GM08714 (cell line): ENCODE data around the gene WDR5.

Experiments used
- H3K4me3 ChIP-seq: fragments of 200-500 bp; sonication (Bioruptor generic); 2 replicates; pipeline ENCODE4 v1.5.1; 2014; ENCODE audit warnings: mild to moderate bottlenecking, low read length, inconsistent platforms
- ZNF274 ChIP-seq: IDR thresholded peaks from 2 replicates; pipeline ENCODE4 v1.6.1; 2012; ENCODE audit warnings: mild to moderate bottlenecking, low read depth, low read length

The WDR5 gene

DNA sequence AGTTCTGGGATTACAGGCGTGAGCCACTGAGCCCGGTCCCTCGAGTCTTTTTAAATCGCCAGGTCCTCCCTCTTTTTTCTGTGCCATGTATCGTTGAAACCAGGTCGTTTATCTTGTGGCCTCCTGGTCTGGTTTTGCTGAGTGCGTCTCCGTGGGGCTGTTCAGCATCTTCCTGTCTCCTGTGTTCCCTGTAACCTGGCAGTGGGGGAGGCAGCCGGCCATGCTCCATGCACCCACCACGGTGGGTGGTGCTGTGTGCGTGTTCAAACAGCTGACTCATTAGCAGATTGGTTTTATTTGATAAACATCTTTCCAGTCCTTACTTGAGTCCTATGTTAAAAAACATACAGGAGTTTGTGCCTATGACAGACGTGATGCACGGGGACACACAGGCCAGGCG is 25.8 kb downstream of the WDR5 start:
- TF ChIP-seq ZNF274 = no peak
- H3K4me3 ChIP-seq = no peak overlapping the region

DNA sequence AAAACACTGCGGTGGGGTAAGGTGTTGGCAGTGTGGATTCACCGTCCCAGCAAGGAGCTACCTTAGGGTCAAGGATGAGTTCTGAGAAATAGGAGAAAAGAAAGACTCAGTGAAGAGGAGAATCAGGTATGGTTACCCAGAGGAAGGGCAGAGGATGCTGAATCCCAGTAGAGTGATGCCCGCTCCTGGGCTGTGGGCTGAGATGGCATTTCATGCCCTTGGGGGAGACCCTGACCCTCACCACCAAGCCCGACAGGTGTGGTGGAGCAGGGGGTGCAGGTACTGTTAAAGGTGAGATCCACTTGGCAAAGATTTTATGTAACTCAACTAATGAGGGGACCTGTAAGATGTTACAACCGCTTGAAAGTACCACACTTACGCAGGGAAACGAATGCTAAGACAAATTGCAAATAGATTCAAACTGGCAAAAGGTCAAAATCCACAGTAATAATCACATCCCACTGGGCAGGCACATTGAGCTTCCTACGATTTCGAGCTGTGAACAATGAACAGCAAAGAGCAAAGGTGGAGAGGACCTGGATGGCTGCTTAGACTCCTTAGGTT is 26.4 kb downstream of the WDR5 start:
- no peak for TF ChIP-seq ZNF274
- no peak overlapping the region for H3K4me3 ChIP-seq

DNA sequence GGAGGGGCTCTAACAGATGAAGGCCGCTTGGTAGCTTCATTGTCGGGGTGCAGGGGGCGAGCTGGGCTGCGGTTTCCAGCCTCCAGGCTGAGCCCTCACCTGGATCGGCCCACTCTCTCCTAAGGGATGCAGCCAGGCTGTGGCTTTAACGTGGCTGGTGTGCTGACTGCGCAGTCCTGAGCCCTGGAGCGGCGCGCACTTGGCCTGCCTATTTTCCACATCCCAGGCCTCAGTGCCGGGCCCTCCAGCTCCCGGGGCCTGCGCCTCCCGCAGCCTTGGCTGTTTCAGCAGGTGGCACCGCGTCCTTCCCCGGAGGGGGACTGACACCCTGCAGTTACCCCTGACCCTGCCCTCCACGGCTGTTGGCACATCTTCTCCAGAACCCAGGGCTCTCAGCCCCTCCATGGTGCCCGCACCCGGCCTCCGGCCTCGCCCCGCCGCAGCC is 27.1 kb downstream of the WDR5 start:
- TF ChIP-seq ZNF274 = no peak
- no peak overlapping the region for H3K4me3 ChIP-seq

DNA sequence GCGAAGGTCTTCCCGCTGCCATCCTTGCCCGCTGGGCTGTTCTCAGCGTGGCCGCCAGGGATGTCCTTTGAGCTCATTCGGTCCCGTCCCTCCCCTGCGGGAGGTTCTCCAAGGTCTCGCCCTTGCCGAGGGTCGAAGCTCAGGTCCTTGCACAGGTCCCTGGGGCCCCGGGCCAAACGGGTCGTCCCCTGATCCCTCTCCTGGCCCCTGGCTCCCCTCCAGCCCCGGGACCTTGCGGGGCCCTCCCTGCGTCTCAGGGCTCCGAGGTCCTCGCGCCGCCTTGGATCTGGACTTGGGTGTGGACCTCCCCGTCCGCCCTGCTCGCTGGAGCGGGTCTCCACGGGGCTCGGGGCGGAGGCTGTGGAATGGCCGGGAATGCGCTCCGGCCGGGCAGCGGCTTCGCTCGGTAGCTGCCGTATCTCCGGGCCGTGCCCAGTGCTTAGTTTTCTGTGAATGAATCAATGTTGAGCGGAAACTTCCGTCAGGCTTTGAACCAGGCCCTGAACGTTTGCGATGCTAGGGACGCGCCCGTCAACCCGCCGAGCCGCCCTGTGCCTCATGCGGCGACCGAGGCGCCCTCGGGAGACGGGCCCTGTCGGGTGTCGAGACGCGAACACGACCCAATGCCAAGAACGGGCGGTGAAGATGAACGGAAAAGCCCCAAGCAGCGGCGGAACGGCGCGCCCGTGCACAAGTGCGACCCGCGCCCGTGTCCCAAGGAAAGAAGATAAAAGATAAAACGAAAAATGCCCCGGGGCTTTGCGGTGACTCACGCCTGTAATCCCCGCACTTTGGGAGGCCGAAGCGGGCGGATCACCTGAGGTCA is 27.7 kb downstream of the WDR5 start:
- TF ChIP-seq ZNF274 = no peak
- H3K4me3 ChIP-seq = no peak overlapping the region

DNA sequence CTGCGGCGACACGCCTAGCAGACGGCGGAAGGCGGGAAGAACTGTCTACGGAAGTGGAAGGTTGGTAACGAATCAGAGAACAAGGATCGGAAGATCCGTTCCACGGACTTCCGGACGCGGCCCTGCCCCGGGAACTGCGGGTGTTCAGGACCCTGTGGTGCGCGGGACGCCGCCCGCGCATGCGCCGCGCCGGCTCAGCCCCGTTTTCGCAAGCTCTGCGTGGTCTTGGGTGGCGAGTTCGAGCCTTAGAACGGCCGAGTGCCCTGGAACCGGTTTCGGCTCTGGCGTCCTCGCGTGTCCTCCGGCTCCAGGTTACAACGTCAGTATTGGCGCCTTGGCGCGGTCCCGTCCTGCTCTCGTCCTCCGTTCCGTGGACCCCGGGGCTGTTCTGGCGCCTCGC is 29.0 kb downstream of the WDR5 start:
- TF ChIP-seq ZNF274 = no peak
- H3K4me3 ChIP-seq = no peak overlapping the region

DNA sequence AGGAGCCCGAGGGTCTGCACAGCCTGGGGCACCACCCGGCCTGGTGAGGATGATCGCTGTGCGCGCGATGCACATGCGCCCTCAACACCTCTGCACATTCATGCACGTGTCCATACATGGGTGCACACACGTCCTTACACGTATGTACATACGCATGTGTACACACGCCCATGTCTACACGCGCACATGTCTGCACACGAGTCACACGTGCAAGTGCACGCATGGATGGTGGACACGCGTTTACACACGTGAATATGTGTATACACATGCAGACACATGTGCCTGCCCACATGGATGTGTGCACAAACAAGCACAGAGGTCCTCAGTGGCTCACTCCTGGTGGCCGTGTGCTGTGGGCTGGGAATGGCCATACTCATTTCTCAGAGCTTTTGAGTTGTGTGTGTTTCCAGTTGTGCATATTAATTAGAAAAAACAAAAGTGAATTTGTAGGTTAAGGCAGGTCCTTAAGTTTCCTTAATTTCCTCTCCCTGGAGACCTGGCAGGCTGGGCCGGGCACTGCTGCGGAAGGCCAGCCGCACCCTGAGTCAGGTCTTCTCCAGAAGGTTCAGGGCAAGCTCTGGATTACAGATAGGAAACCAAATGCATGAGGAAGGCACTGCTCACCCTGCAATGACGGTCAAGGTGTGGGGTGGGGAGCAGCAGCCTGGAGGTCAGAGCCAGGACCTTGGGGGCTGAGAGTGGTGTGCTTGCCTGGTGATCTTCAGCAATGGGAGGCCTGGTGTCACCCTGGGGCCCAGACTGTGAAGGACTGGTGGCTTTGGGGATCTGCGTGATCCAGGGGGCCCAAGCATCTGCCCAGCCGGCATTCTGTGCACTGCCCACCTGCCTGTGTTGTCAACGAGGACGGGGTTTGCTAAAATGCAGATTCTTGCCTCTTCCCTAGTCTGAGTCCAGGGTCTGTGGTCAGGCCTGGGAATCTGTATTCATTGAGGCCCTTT is 29.8 kb downstream of the WDR5 start:
- no peak overlapping the region for H3K4me3 ChIP-seq
- TF ChIP-seq ZNF274 = no peak

DNA sequence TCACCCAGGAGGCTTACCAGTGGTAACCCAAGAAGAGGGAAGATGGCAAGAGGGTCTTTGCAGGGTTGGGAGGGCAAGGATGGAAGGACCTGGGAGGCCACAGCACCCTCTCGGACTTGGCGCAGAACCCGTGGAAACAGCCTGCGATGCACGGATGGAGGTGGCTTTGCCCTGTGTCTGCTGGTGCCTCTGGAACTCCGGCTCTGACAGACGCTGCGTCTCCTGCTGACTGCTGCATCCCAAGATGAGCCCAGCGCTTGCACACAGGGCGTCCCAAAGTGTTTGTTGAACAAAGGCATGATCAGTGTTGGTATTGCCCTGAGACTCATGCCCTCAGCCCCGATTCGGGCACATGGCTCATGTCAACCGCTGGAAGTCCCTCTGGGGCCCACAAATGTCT is 30.5 kb downstream of the WDR5 start:
- H3K4me3 ChIP-seq = no peak overlapping the region
- TF ChIP-seq ZNF274 = no peak

DNA sequence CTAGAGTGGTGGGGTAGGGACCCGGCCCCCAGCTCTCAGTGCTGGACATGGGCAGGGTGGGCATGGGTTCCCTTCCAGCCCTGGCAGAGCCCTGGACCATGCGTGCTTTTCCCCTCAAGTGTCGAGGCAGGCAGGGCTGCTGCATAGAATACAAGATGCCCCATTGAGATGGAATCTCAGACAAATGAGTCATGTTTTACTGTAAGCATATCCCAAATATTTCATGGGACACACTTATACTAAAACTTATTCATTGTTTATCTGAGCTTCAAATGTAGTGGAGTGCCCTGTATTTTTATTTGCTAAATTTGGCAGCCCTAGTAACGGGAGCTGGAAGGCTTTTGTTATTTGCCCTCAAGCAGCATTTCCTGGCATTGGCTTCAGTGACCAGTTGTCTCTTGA is 31.6 kb downstream of the WDR5 start:
- no peak overlapping the region for H3K4me3 ChIP-seq
- no peak for TF ChIP-seq ZNF274

DNA sequence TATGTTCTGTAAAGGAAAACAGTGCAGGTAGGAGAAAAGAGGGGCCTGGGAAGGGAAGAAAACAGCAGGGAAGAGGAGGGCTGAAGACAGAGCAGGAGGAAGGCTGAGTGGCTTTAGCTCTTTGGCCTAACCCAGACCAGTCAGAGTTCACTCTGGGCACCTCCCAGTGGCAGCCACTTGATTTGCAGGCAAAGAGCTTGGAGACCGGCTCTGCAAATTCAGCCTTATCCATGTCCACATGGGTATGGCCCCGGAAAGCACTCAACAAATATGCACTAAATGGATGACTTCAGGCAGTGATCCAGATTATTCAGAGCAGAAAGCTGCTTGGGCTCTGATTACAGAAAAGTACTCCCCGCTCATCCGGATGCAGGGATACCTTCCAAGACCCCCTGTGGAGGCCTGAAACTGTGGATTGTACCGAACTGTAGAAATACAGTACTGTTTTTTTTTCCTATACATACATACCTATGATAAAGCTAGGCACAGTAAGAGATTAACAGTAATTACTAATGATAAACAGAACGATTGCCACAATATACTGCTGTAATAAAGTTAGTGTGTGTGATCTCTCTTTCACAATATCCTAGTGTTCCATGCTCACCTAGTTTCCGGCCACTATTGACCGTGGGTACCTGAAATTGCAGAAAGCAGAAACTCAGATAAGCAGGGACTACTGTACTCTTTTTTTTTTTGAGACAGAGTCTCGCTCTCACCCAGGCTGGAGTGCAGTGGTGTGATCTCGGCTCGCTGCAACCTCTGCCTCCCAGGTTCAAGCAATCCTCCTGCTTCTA is 33.1 kb downstream of the WDR5 start:
- no peak overlapping the region for H3K4me3 ChIP-seq
- no peak for TF ChIP-seq ZNF274

DNA sequence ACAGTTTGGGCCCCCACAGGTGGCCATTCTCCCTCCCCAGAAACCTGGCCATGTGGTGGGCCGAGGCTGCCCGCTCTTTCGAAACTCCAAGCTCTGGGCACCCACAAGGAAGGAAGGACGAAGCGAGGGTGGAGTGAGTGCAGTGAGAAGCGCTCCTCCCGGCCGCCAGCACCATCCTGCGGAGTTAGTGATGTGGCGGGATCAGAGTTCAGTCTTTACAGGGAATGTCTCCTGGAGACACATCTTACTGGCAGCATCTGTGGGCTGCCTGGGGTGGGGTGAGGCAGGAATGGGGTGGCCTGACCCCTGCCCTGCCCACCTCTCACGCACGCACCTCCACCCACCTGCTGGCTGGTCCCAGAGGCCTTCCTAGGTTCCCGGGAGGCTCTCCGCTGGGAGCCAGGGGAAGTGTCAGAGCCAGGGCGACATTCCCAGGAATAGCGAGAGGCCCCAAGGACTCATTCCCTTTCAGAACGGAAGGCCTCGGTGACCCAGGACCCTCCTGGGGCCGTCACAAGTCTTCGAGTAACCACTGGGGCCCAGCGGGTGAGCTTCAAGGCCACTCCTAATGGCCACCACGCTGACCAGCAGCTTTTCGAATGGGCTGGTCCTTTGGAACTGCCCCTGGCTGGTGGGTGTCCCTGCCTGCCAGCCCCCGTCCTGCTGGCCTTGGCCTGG is 34.0 kb downstream of the WDR5 start:
- no peak for TF ChIP-seq ZNF274
- no peak overlapping the region for H3K4me3 ChIP-seq

DNA sequence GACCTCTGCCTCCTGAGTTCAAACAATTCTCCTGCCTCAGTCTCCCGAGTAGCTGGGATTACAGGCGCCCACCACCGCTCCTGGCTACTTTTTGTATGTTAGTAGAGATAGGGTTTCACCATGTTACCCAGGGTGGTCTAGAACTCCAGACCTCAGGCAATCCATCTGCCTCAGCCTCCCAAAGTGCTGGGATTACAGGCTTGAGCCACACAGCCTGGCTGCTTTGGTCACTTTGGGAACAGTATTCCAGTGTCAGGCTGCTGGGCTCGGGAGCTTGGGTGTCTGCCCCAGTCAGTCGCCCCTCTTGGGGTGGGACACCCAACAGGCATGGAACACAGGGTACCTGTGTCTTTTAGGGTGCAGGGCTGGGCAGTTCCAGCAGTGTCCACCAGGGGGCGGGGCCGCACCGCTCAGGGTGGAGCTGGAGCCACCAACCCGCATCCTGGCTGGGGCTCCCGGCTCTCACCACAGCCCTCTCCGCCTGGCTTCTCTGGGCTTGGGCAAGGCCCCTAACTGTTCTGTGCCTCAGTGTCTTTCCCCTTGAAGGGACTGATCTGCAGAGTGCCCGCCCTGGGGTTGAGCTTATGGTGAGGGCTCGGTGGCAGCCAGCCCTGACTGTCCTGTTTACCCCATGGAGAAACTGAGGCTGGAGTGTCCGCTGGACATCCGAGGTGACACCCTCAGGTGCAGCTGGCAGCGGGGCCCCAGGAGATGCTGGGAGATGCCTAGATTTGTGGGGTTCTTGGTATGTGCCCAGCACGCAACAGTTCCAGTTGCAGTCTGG is 34.8 kb downstream of the WDR5 start:
- H3K4me3 ChIP-seq = no peak overlapping the region
- TF ChIP-seq ZNF274 = no peak

DNA sequence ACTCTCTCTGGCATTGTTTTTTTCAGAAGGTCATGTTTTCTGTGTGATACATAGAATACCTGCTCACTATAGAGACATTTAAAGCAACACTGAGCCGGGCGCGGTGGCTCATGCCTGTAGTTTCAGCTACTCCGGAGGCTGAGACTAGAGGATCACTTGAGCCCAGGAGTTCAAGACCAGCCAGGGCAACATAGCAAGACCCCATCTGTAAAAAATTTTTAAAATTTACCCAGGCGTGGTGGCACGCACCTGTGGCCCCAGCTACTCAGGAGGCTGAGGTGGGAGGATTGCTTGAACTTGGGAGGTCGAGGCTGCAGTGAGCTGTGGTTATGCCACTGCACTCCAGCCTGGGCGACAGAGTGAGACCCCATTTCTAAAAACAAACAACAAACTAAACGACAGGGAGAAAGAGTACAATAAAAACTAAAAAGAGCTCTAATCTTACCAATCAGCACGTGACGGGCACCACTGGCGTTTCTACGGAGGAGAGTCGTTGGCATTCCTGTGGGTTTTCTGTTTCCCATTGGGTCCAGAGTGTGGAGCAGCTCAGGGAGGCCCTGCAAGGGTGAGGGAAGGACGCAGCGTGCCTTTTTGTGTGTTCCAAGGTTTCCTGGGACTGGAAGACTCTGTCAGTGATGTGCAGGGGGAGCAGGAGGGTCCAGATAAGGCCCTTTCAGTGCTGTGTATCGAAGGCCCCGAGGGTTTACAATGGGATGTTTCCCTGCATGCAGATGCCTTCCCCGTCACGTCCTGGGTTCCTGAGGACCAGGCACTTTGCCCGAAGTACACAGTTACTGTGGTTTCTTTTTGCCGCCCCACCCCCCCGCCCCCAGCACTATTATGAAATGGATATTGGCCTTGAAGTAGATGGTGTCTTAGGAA is 35.7 kb downstream of the WDR5 start:
- no peak overlapping the region for H3K4me3 ChIP-seq
- TF ChIP-seq ZNF274 = no peak
